Common myeloid progenitor, CD34-positive (primary cell): ENCODE data around the gene RASAL1.
A peak's percentile ranks its signal among the peaks of the same experiment; 100 is the strongest.

ENCODE experiments used
- CTCF ChIA-PET: fragments of 350-600 bp; sonication (Branson Sonifier 250); formaldehyde crosslinking; loops from one replicate; lab custom pipeline; 2021; ENCODE audit warnings: antibody characterized with exemption; lab: Charles Lee
- POLR2A ChIA-PET: fragments of 350-600 bp; sonication (Branson Sonifier 250); formaldehyde crosslinking; loops from one replicate; lab custom pipeline; 2021; ENCODE audit warnings: antibody characterized with exemption; lab: Charles Lee
- DNase-seq, 3 donors: peaks; one replicate each; pipeline versions ENCODE4 v3.0.0 to v3.0.0-alpha.2; 2013
- H3K27ac ChIP-seq, 2 experiments: 1 replicate in 1 of 2; 2 replicates in 1 of 2; pipeline ENCODE4 v1.7.0; 2013; ENCODE audit warnings: inconsistent platforms in 2 of 2, low read length in 2 of 2, mild to moderate bottlenecking in 2 of 2, low read depth in 1 of 2, moderate library complexity in 1 of 2; ENCODE audit not compliant: severe bottlenecking in 2 of 2, insufficient read depth in 1 of 2, poor library complexity in 1 of 2
- H3K27me3 ChIP-seq, 5 experiments: replicated peaks in 2 of 5; 1 replicate in 3 of 5; 2 replicates in 2 of 5; pipeline versions ENCODE4 v1.6.1 to v1.7.0; 2013; ENCODE audit warnings: low read length in 4 of 5, mild to moderate bottlenecking in 2 of 5, moderate library complexity in 2 of 5, inconsistent platforms in 1 of 5; ENCODE audit not compliant: insufficient read depth in 5 of 5, control insufficient read depth in 4 of 5
- H3K36me3 ChIP-seq, 4 experiments: 1 replicate in 2 of 4; 2 replicates in 2 of 4; pipeline versions ENCODE4 v1.6.1 to v1.7.0; 2013; ENCODE audit warnings: low read length in 3 of 4, control low read depth in 1 of 4, mild to moderate bottlenecking in 1 of 4; ENCODE audit not compliant: control insufficient read depth in 4 of 4, insufficient read depth in 4 of 4
- H3K4me1 ChIP-seq, 4 experiments: 1 replicate in 3 of 4; 2 replicates in 1 of 4; pipeline versions ENCODE4 v1.6.1 to v1.7.1; 2013; ENCODE audit warnings: low read length in 3 of 4, mild to moderate bottlenecking in 3 of 4, control low read depth in 1 of 4, inconsistent platforms in 1 of 4, moderate library complexity in 1 of 4; ENCODE audit not compliant: control insufficient read depth in 4 of 4, insufficient read depth in 4 of 4; ENCODE audit errors: control extremely low read depth in 1 of 4
- H3K4me3 ChIP-seq, 7 experiments: 1 replicate in 4 of 7; 2 replicates in 3 of 7; pipeline versions ENCODE4 v1.5.1 to v1.7.0; 2013; ENCODE audit warnings: mild to moderate bottlenecking in 7 of 7, low read length in 6 of 7, moderate library complexity in 6 of 7, inconsistent platforms in 2 of 7, low read depth in 2 of 7, control low read depth in 1 of 7; ENCODE audit not compliant: insufficient read depth in 4 of 7, control insufficient read depth in 1 of 7; ENCODE audit errors: extremely low read depth in 1 of 7
- H3K9me3 ChIP-seq, 5 experiments: 1 replicate in 4 of 5; 2 replicates in 1 of 5; pipeline versions ENCODE4 v1.6.1 to v1.7.1; 2013; ENCODE audit warnings: low read length in 4 of 5, mild to moderate bottlenecking in 2 of 5, inconsistent platforms in 1 of 5, low read depth in 1 of 5, moderate library complexity in 1 of 5; ENCODE audit not compliant: control insufficient read depth in 4 of 5, insufficient read depth in 2 of 5; ENCODE audit errors: control extremely low read depth in 1 of 5
- WGBS: methylation state at CpG from one replicate; pipeline ENCODE4 v1.1.5; 2013; ENCODE audit not compliant: insufficient coverage; 5-methylcytosine and 5-hydroxymethylcytosine counted together

RASAL1 gene

DNA sequence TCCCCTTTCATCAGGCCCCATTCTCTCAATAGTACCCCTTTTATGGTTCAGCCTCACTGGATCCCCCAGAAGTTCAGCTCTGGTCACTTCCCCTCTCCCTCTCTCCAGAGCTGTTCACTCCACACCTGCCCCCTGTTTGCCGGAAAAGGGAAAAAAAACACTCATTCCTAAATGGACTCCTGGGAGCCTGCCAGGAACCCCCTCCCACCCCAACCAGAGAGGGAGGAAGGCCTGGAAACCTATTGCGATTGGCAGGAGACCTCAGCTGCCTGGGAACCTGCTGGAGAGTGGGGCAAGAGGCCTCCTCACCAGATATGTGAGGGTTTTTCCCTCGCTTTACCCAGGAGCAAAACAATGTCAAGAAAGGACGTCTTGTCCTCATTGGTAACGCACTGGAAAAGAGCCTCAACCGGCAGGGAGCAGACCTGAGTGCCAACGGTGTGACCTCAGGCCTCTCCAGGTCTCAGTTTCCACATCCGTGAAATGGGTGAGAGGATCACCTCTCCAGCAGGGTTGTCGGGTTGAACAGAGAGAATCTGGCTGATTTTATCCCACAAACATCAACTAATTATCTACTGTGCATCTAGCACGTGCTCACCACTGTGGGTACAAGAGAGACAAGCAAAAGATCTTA is 74.4 kb downstream of the RASAL1 start:
- 98% methylated on average over 8 of the region's 10 CpGs for WGBS
- Histone ChIP-seq H3K27me3 (peaks cover 0 to 25% (median 5%) of the 10 kb centered on the region in 5 experiments), H3K4me3 (no peak overlapping the region), H3K36me3 (no peaks in the 10 kb centered on the region), H3K4me1 (peaks cover 0 to 18% (median 11%) of the 10 kb centered on the region in 4 experiments), H3K9me3 (no peaks in the 10 kb centered on the region), H3K27ac (no peak overlapping the region)
- POLR2A ChIA-PET = no interaction called here
- DNase-seq = no peak
- CTCF ChIA-PET = interaction anchor here (1.5 to 7.3 kb wide), 3 partner anchors 11 to 37 kb away, joined by 5 to 52 read pairs (median 16); no protein-coding TSS in a partner anchor

DNA sequence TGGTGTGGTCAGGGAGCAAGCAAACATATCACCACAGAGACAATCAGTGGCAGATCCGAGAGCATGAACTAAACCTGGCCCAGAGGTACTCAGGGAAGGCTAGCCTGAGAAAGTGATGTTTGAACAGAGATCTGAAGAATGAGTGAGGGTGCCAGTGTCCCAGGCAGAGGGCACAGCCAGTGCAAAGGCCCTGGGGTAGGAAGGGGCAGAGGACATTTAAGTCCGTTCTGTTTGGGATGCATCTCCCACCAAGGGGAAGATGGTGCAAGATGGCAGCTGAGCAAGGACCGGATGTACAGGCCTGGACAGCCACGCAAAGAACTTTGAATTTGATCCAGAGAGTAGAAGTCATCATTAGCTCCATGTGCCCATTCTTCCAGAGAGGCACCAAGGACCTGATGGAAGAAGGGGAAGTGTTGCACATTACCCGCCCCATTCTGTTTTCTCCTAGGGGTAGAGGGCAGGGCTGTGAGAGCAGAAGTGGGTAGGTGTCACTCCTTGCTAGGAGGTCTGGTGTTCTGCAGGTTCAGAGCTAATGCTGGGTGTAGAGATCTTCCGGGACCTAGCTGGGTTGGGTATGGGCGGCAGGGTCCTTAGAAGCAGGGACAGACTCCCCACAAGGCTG is 75.1 kb downstream of the RASAL1 start:
- Histone ChIP-seq H3K4me1 (peaks cover 0 to 18% (median 11%) of the 10 kb centered on the region in 4 experiments), H3K9me3 (no peaks in the 10 kb centered on the region), H3K27me3 (peaks cover 0 to 32% (median 12%) of the 10 kb centered on the region in 5 experiments), H3K36me3 (no peaks in the 10 kb centered on the region), H3K27ac (no peak overlapping the region), H3K4me3 (no peak overlapping the region)
- POLR2A ChIA-PET = no interaction called here
- CTCF ChIA-PET = interaction anchor here (0.8 to 7.3 kb wide), 2 partner anchors 11 to 103 kb away, joined by 3 to 52 read pairs; no protein-coding TSS in a partner anchor
- no peak for DNase-seq
- WGBS = 97% methylated on average over 6 of the region's 7 CpGs

DNA sequence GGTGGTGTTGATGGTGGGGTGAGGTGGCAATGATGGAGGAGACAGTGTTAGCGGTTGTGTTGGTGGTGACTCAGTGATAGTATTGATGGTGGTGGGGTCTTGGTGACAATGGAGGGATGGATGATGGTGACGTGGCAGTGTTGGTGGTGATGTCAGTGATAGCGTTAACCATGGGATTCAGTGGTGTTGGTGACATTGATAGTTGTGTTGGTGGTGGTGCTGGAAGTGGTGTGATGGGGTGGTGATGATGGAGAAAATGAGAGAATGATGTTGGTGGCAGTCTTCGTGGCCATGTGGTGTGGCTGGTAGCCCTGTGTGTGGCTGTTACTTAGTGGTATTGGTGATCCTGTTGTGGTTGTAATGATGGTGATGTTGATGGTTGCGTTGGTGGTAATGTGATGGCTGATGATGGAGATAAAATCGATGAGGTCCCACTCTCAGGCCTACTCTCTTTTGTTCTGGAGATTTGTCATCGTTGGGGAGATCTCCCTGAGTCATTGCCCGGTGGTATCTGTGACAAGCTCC is 76.4 kb downstream of the RASAL1 start:
- H3K27me3 ChIP-seq = peaks cover 0 to 43% (median 14%) of the 10 kb centered on the region in 5 experiments
- H3K9me3 ChIP-seq = no peaks in the 10 kb centered on the region
- H3K27ac ChIP-seq = no peak overlapping the region
- no peak overlapping the region for H3K4me3 ChIP-seq
- H3K4me1 ChIP-seq = peaks cover 0 to 12% (median 9%) of the 10 kb centered on the region in 4 experiments
- POLR2A ChIA-PET = no interaction called here
- H3K36me3 ChIP-seq = no peaks in the 10 kb centered on the region
- no peak for DNase-seq
- WGBS = 95% methylated on average over 8 of the region's 8 CpGs
- CTCF ChIA-PET = interaction anchor here (1.3 to 1.5 kb wide), 2 partner anchors 8 to 39 kb away, joined by 4 to 5 read pairs; no protein-coding TSS in a partner anchor

DNA sequence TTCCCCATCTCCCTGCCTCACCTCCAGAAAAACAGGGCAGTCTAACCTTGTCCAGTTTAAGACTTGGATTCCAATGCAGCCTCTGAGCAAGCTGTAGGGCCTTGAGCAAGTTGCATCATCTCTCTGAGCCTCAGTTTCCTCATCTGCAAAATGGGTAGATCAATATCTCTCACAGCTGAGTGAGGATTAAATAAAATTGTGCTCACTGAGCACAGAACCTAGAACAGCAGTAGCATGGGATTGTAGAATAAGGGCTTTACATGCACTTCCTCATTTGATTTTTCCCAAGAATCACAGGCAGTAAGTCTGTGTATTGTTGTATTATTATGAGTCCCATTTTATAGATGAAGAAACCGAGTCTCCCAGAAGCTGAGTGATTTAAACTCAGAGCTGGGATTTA is 77.0 kb downstream of the RASAL1 start:
- H3K4me3 ChIP-seq = no peak overlapping the region
- CTCF ChIA-PET = interaction anchor here (1.3 to 1.5 kb wide), 2 partner anchors 9 to 39 kb away, joined by 4 to 5 read pairs; no protein-coding TSS in a partner anchor
- H3K36me3 ChIP-seq = no peaks in the 10 kb centered on the region
- POLR2A ChIA-PET = no interaction called here
- H3K27me3 ChIP-seq = peaks cover 0 to 43% (median 13%) of the 10 kb centered on the region in 5 experiments
- H3K9me3 ChIP-seq = no peaks in the 10 kb centered on the region
- peaks cover 0 to 12% (median 9%) of the 10 kb centered on the region in 4 experiments for H3K4me1 ChIP-seq
- peak in 1 of 3 donors; percentile 22 for DNase-seq
- 100% methylated on average over 1 of the region's 1 CpG for WGBS
- no peak overlapping the region for H3K27ac ChIP-seq

DNA sequence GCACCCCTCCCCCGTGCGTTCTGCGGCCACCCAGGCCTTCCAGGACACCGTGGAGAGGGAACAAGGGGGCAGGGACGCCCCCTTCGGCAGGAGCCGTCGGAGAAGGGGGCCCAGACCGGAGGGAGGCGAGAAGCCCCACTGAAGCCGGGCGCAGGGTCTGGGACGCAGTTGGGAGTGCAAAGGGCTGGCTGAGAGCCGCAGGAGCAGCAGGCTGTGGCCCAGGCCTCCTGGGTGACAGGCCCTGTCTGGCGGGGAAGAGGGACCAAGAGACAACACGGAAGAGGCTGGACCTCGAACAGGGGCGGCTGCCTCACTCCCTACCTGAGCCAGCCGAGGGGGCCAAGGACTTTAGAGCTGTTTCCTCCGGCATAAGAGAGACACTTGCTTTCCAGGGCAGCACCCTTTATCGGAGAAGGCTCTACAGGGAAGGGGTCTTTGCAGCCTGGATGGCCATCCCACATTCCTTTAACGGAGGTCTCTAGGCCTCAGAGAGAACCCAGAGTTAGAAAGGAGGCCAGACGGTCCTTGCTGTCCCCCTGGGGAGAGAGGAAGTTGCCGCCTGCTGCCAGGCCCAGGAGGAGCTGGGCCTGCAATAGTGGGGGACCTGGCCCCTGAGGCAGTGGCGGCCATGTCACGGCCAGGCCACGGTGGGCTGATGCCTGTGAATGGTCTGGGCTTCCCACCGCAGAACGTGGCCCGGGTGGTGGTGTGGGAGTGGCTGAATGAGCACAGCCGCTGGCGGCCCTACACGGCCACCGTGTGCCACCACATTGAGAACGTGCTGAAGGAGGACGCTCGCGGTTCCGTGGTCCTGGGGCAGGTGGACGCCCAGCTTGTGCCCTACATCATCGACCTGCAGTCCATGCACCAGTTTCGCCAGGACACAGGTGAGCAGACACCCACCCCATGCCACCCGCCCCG is 77.7 kb downstream of the RASAL1 start:
- POLR2A ChIA-PET = no interaction called here

DNA sequence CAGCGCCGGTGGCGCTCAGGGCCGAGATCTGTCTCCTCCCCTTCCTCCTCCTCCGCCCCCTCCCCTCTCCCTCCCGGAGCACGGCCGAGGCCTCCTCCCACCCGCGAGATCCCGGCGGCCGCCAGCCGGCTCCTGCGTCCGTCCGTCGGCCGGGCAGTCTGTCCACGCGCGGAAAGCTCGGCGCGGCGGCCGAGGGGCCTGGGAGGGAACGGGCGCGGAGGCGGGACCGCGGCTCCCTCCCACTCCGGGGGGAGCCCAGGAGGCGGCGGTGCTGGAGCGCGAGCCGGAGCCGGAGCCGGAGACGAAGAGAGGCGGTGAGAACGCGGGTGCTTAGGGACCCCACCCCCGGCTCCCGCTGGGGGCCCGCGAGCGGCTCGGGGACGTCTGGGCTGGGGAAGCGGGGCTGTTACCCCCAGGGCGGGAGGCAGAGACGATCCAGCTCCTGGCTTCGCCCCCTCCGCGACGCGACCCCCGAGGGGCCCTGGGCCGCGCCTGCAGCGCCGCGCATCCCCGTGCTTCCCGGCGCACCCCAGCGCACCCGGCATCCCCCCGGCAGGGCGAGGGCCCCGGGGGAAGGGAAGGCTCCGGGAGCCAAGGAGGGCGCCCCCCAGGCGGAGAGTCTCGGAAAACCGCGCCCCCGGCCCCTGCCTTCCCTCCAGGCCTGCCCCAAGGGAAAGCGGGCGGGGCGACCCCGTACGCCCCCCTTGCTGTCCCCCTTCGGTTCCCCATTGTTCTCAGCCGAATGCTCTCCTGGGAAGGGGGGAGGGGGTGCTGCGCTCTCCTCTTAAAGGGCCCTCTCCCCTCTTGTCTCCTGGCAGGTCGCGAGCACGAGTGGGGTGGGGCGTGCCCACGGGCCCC is 78.7 kb downstream of the RASAL1 start, which contains the start of gene DTX1:
DTX1 (plus strand) TSS at position 100 of the 858 bp plus-strand sequence. CDS start 1,463 bp downstream, outside the sequence.
- no peaks in the 10 kb centered on the region for H3K9me3 ChIP-seq
- CTCF ChIA-PET = interaction anchor here (1.0 to 1.5 kb wide), 6 partner anchors 9 to 120 kb away, joined by 3 to 6 read pairs (median 4); no protein-coding TSS in a partner anchor
- no peak within 1 kb of the TSS for H3K27ac ChIP-seq
- peaks cover 0 to 43% (median 11%) of the 10 kb centered on the region in 5 experiments for H3K27me3 ChIP-seq
- H3K36me3 ChIP-seq = no peaks in the 10 kb centered on the region
- DNase-seq = peak in 1 of 3 donors; percentile 33
- H3K4me1 ChIP-seq = peaks cover 0 to 18% (median 14%) of the 10 kb centered on the region in 4 experiments
- peak within 1 kb of the TSS; percentile 31 to 70 (median 49) for H3K4me3 ChIP-seq
- under 1% methylated on average over 69 of the region's 94 CpGs for WGBS
- POLR2A ChIA-PET = no interaction called here

More for the DNA sequence above, 77.7 kb downstream of the RASAL1 start:
- Histone ChIP-seq H3K27ac (no peak overlapping the region), H3K36me3 (no peaks in the 10 kb centered on the region), H3K4me3 (no peak overlapping the region), H3K9me3 (no peaks in the 10 kb centered on the region), H3K27me3 (peaks cover 0 to 43% (median 11%) of the 10 kb centered on the region in 5 experiments), H3K4me1 (peaks cover 0 to 16% (median 9%) of the 10 kb centered on the region in 4 experiments)
- CTCF ChIA-PET = interaction anchor here (1.2 to 1.5 kb wide), 3 partner anchors 10 to 40 kb away, joined by 3 to 5 read pairs (median 4); no protein-coding TSS in a partner anchor
- WGBS = 86% methylated on average over 38 of the region's 44 CpGs
- DNase-seq = peak in 1 of 3 donors; percentile 13
